ENCODE results near the gene ABCB10.

DNA sequence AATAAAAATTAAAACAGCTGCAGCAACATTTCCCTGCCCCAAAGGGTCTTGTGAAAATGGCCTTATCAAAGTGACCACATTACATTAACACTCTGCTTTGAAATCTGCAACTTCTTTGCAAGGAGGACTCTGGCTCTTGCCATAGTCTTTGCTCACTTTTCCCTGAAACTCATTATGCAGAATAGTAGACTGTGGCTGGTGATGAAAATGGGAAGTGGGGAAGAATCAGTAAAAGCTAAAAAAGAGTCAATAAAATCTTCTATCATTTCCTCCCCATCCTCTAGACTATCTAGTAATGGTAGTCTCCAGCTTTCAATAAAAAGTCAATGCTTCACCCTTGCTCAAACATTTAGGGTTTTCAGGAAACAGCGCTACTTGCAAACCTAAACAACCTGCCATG lies 31.8 kb downstream of the ABCB10 start:
- TF ChIP-seq, protein P1, sequence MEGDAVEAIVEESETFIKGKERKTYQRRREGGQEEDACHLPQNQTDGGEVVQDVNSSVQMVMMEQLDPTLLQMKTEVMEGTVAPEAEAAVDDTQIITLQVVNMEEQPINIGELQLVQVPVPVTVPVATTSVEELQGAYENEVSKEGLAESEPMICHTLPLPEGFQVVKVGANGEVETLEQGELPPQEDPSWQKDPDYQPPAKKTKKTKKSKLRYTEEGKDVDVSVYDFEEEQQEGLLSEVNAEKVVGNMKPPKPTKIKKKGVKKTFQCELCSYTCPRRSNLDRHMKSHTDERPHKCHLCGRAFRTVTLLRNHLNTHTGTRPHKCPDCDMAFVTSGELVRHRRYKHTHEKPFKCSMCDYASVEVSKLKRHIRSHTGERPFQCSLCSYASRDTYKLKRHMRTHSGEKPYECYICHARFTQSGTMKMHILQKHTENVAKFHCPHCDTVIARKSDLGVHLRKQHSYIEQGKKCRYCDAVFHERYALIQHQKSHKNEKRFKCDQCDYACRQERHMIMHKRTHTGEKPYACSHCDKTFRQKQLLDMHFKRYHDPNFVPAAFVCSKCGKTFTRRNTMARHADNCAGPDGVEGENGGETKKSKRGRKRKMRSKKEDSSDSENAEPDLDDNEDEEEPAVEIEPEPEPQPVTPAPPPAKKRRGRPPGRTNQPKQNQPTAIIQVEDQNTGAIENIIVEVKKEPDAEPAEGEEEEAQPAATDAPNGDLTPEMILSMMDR (IDR thresholded peaks at IDR 0.05; ENCODE audit: borderline replicate concordance, extremely low read depth, low read length, poor library complexity, severe bottlenecking), result no peak
- no peak for TF ChIP-seq EZH2 (IDR thresholded peaks at IDR 0.05; ENCODE audit: borderline replicate concordance, low read depth, low read length, severe bottlenecking)

Data from DND-41 (cell line).